HS-5 (cell line): ENCODE measurements around the gene TRAPPC2L.

Source experiments
- DNase-seq: peaks from one replicate; pipeline ENCODE4 v3.0.0-alpha.2; 2012; ENCODE audit warnings: low read depth

Gene TRAPPC2L

GRCh38 chr16:88910284-88911135 is 53.6 kb downstream of the TRAPPC2L start:
- no peak for DNase-seq

GRCh38 chr16:88911136-88911945 is 54.4 kb downstream of the TRAPPC2L start:
- DNase-seq, result no peak

GRCh38 chr16:88911946-88912310 is 55.0 kb downstream of the TRAPPC2L start:
- no peak for DNase-seq
